ENCODE measurements around the gene GRK4.
"Not testable (repeated sequence)": the region's sequence is repeated elsewhere in the genome, so short reads cannot be mapped to it uniquely, and the experiment has no call there.

Gene GRK4

GRCh38 chr4:2942532-2943363 is 20.6 kb upstream of the GRK4 start:
- DNase-seq: no peak

GRCh38 chr4:2943364-2944090 is 19.8 kb upstream of the GRK4 start:
- DNase-seq: no peak

GRCh38 chr4:2944091-2944482 is 19.3 kb upstream of the GRK4 start:
- no peak for DNase-seq

GRCh38 chr4:2944586-2945526 is 18.5 kb upstream of the GRK4 start:
- no peak for DNase-seq

- not testable (repeated sequence) for DNase-seq
Measured at GRCh38 chr4:2945619-2946604, 17.5 kb upstream of the GRK4 start.

GRCh38 chr4:2946812-2947600 is 16.4 kb upstream of the GRK4 start:
- DNase-seq: no peak

- no peak for DNase-seq
Measured at GRCh38 chr4:2947926-2948325, 15.4 kb upstream of the GRK4 start.

GRCh38 chr4:2948895-2949781 is 14.2 kb upstream of the GRK4 start:
- DNase-seq: no peak

GRCh38 chr4:2949782-2950125 is 13.6 kb upstream of the GRK4 start:
- no peak for DNase-seq

- no peak for DNase-seq
Measured at GRCh38 chr4:2950221-2950989, 13.0 kb upstream of the GRK4 start.

- no peak for DNase-seq
Measured at GRCh38 chr4:2953496-2953895, 9.9 kb upstream of the GRK4 start.

- DNase-seq: peak in 1 of 4 experiments; percentile 31
Measured at GRCh38 chr4:2954358-2955185, 8.8 kb upstream of the GRK4 start.

- DNase-seq: not testable (repeated sequence)
Measured at GRCh38 chr4:2955186-2956044, 8.0 kb upstream of the GRK4 start.

GRCh38 chr4:2958446-2958845 is 4.9 kb upstream of the GRK4 start:
- no peak for DNase-seq

GRCh38 chr4:2960450-2960849 is 2.9 kb upstream of the GRK4 start:
- not testable (repeated sequence) for DNase-seq

- no peak for DNase-seq
Measured at GRCh38 chr4:2961421-2961810, 2.0 kb upstream of the GRK4 start.

- DNase-seq: peak in 1 of 4 experiments; percentile 44
Measured at GRCh38 chr4:2961811-2962441, 1.4 kb upstream of the GRK4 start.
